Non-pigmented ciliary epithelial cell (primary cell): ENCODE data around the gene USP8.

ENCODE experiments used
- DNase-seq: peaks from one replicate; pipeline ENCODE4 v3.0.0-alpha.2; 2010; ENCODE audit warnings: low read depth

USP8 gene

DNA sequence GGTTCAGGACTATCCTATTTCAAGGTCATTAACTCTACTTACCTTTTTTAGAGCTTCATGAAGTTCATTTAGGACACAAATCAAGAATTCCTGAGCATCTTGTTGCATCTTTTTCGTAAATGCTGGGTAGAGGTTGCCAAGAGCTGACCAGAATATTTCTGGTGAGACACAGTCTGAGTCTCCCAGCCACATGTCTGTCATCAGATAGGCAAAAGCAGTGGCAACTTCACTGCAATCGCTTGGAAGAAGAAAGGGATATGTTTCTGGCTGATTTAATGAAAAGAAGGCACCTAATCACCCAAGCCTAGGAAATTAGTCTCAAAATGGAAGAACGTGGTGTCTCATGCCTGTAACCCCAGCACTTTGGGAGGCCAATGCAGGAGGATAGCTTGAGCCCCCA is 119.4 kb downstream of the USP8 start:
- no peak for DNase-seq

- no peak for DNase-seq
Observed at GRCh38 chr15:50544368-50544767, 120.2 kb downstream of the USP8 start.

GRCh38 chr15:50546566-50546965 is 122.4 kb downstream of the USP8 start, which contains the start of gene USP50:
Gene USP50 (minus strand): TSS chr15:50546666. CDS start chr15:50546525, 141 bp downstream.
- no peak for DNase-seq

- no peak for DNase-seq
Observed at GRCh38 chr15:50549326-50549725, 125.1 kb downstream of the USP8 start.

DNA sequence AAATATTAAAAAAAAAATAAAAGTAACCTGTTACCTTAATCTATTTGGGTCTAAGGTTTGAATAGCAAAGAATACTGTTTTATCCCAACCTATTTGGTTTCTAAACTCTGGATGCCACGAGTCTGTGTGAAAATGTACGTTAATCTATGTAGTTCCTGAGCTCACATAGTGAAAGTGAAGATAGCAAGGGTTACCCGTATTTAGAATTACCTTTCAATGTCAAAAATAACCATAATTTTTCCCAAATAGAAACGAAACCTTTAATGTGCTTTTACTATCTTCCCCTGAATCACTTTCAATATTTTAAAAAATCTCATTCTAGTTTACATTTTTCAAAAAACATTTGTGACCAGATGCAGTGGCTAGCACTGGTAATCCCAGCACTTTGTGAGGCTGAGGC is 128.0 kb downstream of the USP8 start:
- DNase-seq, result no peak

- no peak for DNase-seq
Observed at GRCh38 chr15:50556642-50557371, 132.6 kb downstream of the USP8 start.

DNA sequence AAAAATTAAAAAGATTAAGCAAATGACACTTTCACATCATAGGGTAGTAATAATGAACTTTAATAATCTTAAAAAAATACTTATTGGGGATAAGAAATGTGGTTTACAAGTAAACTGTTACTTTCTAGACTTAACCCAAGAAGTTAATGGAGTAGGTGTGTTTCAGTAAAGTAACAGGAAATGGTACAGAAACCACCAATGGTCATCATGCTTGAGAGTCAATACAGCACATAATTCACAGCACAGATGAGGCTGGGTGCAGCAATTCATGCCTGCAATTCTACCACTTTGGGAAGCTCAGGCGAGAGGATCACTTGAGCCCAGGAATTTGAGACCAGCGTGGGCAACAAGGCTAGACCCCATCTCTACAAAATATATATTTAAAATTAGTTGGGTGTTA is 133.8 kb downstream of the USP8 start:
- no peak for DNase-seq

- DNase-seq, result no peak
Observed at GRCh38 chr15:50562735-50563640, 138.8 kb downstream of the USP8 start.

DNA sequence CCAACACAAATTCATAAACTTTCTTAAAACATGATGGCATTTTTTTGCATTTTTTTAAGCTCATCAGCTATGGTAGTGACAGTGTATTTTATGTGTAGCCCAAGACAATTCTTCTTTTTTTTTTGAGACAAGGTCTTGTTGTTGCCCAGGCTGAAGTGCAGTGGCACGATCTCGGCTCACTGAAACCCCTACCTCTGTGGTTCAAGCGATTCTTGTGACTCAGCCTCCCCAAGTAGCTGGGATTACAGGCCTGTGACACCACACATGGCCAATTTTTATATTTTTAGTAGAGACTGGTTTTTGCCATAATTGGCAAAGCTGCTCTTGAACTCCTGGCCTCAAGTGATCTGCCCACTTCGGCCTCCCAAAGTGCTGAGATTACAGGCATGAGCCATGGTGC is 139.6 kb downstream of the USP8 start:
- no peak for DNase-seq
